Left cardiac atrium (tissue), 4 donors: Measurements from ENCODE around the gene ZNF442. TPM values are rescaled to one million over a fixed set of nuclear protein-coding genes. Genes with fewer than 3 reads are reported as not detected.
A peak's percentile ranks its signal among the peaks of the same experiment; 100 is the strongest.
"Not testable (repeated sequence)": the region's sequence is repeated elsewhere in the genome, so short reads cannot be mapped to it uniquely, and the experiment has no call there.

Source experiments
- ATAC-seq, 2 donors: fragments of 200-7000 bp; cut with Tn5 transposase; one replicate each; pipeline ENCODE4 v1.9.1; 2020; ENCODE audit warnings: mild to moderate bottlenecking in 2 of 2, moderate library complexity in 2 of 2
- DNase-seq: peaks from one replicate; pipeline ENCODE4 v3.0.0-alpha.2; 2020
- intact Hi-C, 2 donors: fragments of 100-400 bp; cut with DNase I; formaldehyde crosslinking; loops; one replicate each; pipeline versions ENCODE4 v1.14.1 to v1.15.1; 2022 to 2023
- total RNA-seq, 2 donors: library from RNA; stranded (reverse); fragmentation: NEBNext Ultra II Directional; extraction: Animal tissue kit (Norgen Biotek cat#: 25700); gene quantifications; one replicate each; pipeline ENCODE4 v1.2.1, GENCODE V29; 2021
- donor health status: DM: no; HTN: yes; CAD: no.
- donor health status: DM: no; HTN: yes; CAD: no; lungs with severe emphysema.
- donor health status: DM: yes; HTN: yes; CAD: no.
- donor health status: Dilated cardiomyopathy.

ZNF442 gene
- total RNA-seq, 2 donors from 2014 or later, result 2.9 to 4.3 TPM

- DNase-seq, result peak; percentile 99
- peak; percentile 99 to 100 for ATAC-seq
- intact Hi-C loops, result loop anchor here in 1 of 2 donors (5.0 kb wide), 1 partner anchor 41 kb away; the partner anchor contains the start of gene ZNF44
Observed at GRCh38 chr19:12333162-12334159, 32.0 kb downstream of the ZNF442 start, which contains the start of gene ZNF563. TSS of gene ZNF563 (minus strand) at chr19:12333633. CDS start at chr19:12333482, 151 bp downstream.

- DNase-seq, result no peak
- peak in 1 of 2 donors; percentile 9 for ATAC-seq
- intact Hi-C loops, result loop anchor here in 1 of 2 donors (5.0 kb wide), 1 partner anchor 39 kb away; the partner anchor contains the start of gene ZNF44
Observed at GRCh38 chr19:12331211-12331941, 34.1 kb downstream of the ZNF442 start.

- ATAC-seq, result no peak
- no peak for DNase-seq
- intact Hi-C loops, result loop anchor here in 1 of 2 donors (5.0 kb wide), 1 partner anchor 38 kb away; the partner anchor contains the start of gene ZNF44
Observed at GRCh38 chr19:12330340-12330739, 35.1 kb downstream of the ZNF442 start.

GRCh38 chr19:12325690-12326089 is 39.8 kb downstream of the ZNF442 start:
- ATAC-seq, result no peak
- intact Hi-C loops, result no loop called here
- DNase-seq, result no peak

GRCh38 chr19:12318782-12319413 is 46.6 kb downstream of the ZNF442 start:
- intact Hi-C loops, result no loop called here
- ATAC-seq (no peak), DNase-seq (no peak)

- intact Hi-C loops, result no loop called here
- DNase-seq, result no peak
- no peak for ATAC-seq
Observed at GRCh38 chr19:12314553-12314952, 50.9 kb downstream of the ZNF442 start.

GRCh38 chr19:12308891-12309290 is 56.6 kb downstream of the ZNF442 start:
- DNase-seq, intact Hi-C loops, ATAC-seq: not testable (repeated sequence)

Other genes starting within 250 kb of the ZNF442 start
- gene ZNF20, start 225.3 kb downstream of the ZNF442 start, total RNA-seq, result 1 to 10 TPM in 1 of 2 donors, under 1 TPM in 1; 0.89 to 1.1 TPM
- 1 to 10 TPM; 3.3 to 4.2 TPM for gene ZNF625, start 208.9 kb downstream of the ZNF442 start, total RNA-seq
- 1 to 10 TPM; 5.0 to 6.5 TPM for gene ZNF136, start 202.6 kb downstream of the ZNF442 start, total RNA-seq
- gene ZNF44, start 70.8 kb downstream of the ZNF442 start, total RNA-seq, result 10 to 100 TPM in 1 of 2 donors, 1 to 10 TPM in 1; 7.4 to 11.5 TPM
- gene ZNF563, start 32.0 kb downstream of the ZNF442 start, total RNA-seq, result 1 to 10 TPM; 3.8 to 6.3 TPM
- gene ZNF799, start 35.6 kb upstream of the ZNF442 start, total RNA-seq, result 1 to 10 TPM; 2.4 to 3.6 TPM
- gene ZNF443, start 75.3 kb upstream of the ZNF442 start, total RNA-seq, result 1 to 10 TPM; 2.0 to 2.8 TPM
- gene ZNF709, start 119.1 kb upstream of the ZNF442 start, total RNA-seq, result 1 to 10 TPM; 1.2 to 1.3 TPM
- 10 to 100 TPM in 1 of 2 donors, 1 to 10 TPM in 1; 7.7 to 11.9 TPM for gene ZNF564, start 185.8 kb upstream of the ZNF442 start, total RNA-seq
- gene ZNF490, start 245.1 kb upstream of the ZNF442 start, total RNA-seq, result 1 to 10 TPM; 4.1 to 4.4 TPM
- gene ZNF791, start 245.2 kb upstream of the ZNF442 start, total RNA-seq, result 10 to 100 TPM; 18.9 to 21.5 TPM